ENCODE results near the gene NTM.

NTM gene

GRCh38 chr11:131510662-131511061 is 140.2 kb downstream of the NTM start:
- DNase-seq, result no peak

- DNase-seq, result no peak
Measured at GRCh38 chr11:131511794-131512193, 141.4 kb downstream of the NTM start.

GRCh38 chr11:131512228-131512627 is 141.8 kb downstream of the NTM start:
- no peak for DNase-seq

- no peak for DNase-seq
Measured at GRCh38 chr11:131514062-131514461, 143.6 kb downstream of the NTM start.

- no peak for DNase-seq
Measured at GRCh38 chr11:131518305-131518838, 148.0 kb downstream of the NTM start.

GRCh38 chr11:131522851-131523250 is 152.4 kb downstream of the NTM start:
- DNase-seq, result no peak

- no peak for DNase-seq
Measured at GRCh38 chr11:131530407-131530806, 160.0 kb downstream of the NTM start.

GRCh38 chr11:131533149-131533548 is 162.7 kb downstream of the NTM start:
- no peak for DNase-seq

GRCh38 chr11:131533998-131534397 is 163.6 kb downstream of the NTM start:
- DNase-seq, result no peak

- DNase-seq, result no peak
Measured at GRCh38 chr11:131534611-131535010, 164.2 kb downstream of the NTM start.

GRCh38 chr11:131536159-131536558 is 165.7 kb downstream of the NTM start:
- DNase-seq, result no peak

GRCh38 chr11:131537196-131537595 is 166.8 kb downstream of the NTM start:
- DNase-seq, result no peak

- no peak for DNase-seq
Measured at GRCh38 chr11:131537748-131538147, 167.3 kb downstream of the NTM start.

GRCh38 chr11:131538322-131538721 is 167.9 kb downstream of the NTM start:
- no peak for DNase-seq

- no peak for DNase-seq
Measured at GRCh38 chr11:131540676-131541075, 170.3 kb downstream of the NTM start.

GRCh38 chr11:131543389-131544025 is 173.1 kb downstream of the NTM start:
- DNase-seq, result no peak

- DNase-seq, result no peak
Measured at GRCh38 chr11:131544591-131544990, 174.2 kb downstream of the NTM start.

- no peak for DNase-seq
Measured at GRCh38 chr11:131546218-131546895, 175.9 kb downstream of the NTM start.

- DNase-seq, result no peak
Measured at GRCh38 chr11:131549099-131549498, 178.7 kb downstream of the NTM start.

GRCh38 chr11:131549770-131550169 is 179.4 kb downstream of the NTM start:
- DNase-seq, result no peak

GRCh38 chr11:131560287-131560686 is 189.9 kb downstream of the NTM start:
- no peak for DNase-seq

- no peak for DNase-seq
Measured at GRCh38 chr11:131561501-131561900, 191.1 kb downstream of the NTM start.

GRCh38 chr11:131561972-131562371 is 191.6 kb downstream of the NTM start:
- DNase-seq, result no peak

GRCh38 chr11:131568318-131568717 is 197.9 kb downstream of the NTM start:
- no peak for DNase-seq

GRCh38 chr11:131571571-131571970 is 201.2 kb downstream of the NTM start:
- DNase-seq, result no peak

All from NCI-H446 (cell line).